AG10803 (cell line): ENCODE measurements around the gene GPR63.

Source experiments
- DNase-seq: peaks from one replicate; pipeline ENCODE4 v3.0.0; 2010; ENCODE audit warnings: low read depth
- H3K4me3 ChIP-seq: 2 replicates; pipeline ENCODE4 v1.5.1; 2011; ENCODE audit warnings: mild to moderate bottlenecking, low read length, control low read depth
- CTCF ChIP-seq: conservative IDR thresholded peaks from 2 replicates; pipeline ENCODE4 v1.5.1; 2011; ENCODE audit warnings: mild to moderate bottlenecking, low read length, control low read depth, inconsistent platforms

Gene GPR63

GRCh38 chr6:96823743-96824142, 13.5 kb downstream of the GPR63 start:
- no peak for DNase-seq
- TF ChIP-seq CTCF, result no peak
- H3K4me3 ChIP-seq, result no peak overlapping the region

GRCh38 chr6:96821034-96821433, 16.2 kb downstream of the GPR63 start:
- no peak for DNase-seq
- TF ChIP-seq CTCF, result no peak
- no peak overlapping the region for H3K4me3 ChIP-seq

DNA sequence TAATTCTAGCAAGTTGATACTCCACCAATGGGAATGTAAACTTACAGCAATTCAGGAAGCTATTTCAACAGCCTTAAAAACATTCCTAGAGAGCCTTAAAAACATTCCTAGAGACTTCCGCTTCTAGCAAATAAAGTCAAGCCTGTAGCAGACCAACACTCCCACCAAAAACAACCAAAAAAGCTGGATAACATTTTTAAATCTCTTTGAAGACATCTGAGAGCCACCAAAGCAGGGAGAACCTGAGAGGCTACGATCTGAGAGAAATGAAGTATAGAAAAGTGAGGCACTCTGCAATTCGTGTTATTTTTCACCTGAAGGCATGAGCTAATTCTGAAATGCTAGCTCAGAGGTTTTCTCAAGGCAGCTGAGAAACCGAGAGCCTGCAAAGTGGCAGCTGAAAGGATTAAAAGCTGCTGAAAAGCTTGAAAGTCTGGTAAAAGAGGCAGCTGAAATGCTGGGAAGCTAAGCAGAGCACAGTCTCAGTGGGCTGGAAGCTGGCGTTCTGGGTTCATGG, 20.9 kb downstream of the GPR63 start:
- no peak for TF ChIP-seq CTCF
- DNase-seq, result no peak
- H3K4me3 ChIP-seq, result no peak overlapping the region

DNA sequence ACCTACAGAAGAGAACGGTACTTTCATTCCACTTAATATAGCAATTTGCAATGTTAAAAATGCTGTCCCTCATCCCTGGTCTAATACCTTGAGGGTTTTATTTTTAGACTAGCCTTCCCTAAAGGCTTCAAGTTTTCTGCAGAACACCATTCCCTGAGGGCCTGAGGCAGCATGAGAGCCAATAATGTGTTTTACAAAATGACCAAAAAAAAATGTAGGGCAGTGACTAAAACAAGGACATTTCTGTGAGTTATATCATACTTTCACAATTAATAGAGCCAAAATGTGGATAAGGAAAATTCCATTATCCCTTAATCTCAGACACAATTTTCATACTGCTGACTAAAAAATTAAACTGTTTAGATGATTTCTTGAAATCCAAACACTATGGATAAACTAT, 22.7 kb downstream of the GPR63 start:
- DNase-seq, result no peak
- TF ChIP-seq CTCF, result no peak
- no peak overlapping the region for H3K4me3 ChIP-seq

DNA sequence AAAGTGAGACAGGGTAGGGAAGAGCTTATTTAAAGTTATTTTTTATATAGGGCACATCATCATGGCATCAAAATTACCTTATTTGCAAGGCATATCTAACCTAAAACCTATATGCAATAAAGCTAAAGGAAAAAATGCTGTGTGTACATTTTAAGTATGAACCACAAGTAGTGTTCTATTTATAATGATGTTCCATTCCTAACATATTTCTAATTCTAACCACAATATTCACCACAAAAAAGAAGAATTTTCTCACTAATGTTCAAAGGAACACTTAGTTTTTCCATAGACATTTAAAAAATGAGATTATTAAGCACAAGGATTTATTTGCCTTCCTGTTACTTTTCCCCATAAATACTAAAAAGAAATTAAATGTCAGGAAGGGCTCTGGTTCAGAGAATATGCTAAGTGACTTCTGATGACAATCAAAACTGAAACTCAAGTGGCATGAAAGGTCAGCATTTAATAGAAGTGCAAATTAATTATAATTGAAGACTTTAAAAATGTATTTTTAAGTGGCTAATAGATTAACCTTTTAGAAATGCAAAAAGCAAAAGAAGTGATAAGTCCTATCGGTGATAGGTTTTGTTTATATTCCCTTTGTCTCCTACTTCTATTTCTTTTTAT, 25.1 kb downstream of the GPR63 start:
- peak; percentile 9 for DNase-seq
- H3K4me3 ChIP-seq, result no peak overlapping the region
- TF ChIP-seq CTCF, result no peak

DNA sequence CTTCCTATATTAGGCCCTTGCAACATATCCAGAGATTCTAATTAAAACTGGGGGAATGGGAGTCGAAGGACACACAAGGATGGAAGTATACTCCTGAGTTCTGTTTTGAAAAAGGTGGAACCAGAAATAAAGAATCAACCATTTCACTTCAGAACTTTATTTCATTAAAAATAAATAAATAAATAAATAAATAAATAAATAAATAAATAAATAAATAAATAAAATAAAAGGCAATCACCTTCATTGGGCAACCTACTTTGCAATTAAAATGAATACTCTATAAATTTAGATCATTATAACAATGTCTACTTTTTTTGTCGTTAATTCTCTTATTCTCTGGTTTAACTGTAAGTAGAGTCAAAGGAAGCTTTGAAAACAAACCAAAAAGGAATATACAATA, 25.6 kb downstream of the GPR63 start:
- TF ChIP-seq CTCF, result no peak
- H3K4me3 ChIP-seq, result no peak overlapping the region
- DNase-seq, result no peak

GRCh38 chr6:96811136-96811535, 26.1 kb downstream of the GPR63 start:
- H3K4me3 ChIP-seq, result no peak overlapping the region
- no peak for DNase-seq
- TF ChIP-seq CTCF, result no peak
